HuH-7.5 (cell line): ENCODE measurements around the gene FHDC1.

Experiments used
- DNase-seq: peaks from one replicate; pipeline ENCODE4 v3.0.0; 2011; ENCODE audit warnings: low spot score

The FHDC1 gene

DNA sequence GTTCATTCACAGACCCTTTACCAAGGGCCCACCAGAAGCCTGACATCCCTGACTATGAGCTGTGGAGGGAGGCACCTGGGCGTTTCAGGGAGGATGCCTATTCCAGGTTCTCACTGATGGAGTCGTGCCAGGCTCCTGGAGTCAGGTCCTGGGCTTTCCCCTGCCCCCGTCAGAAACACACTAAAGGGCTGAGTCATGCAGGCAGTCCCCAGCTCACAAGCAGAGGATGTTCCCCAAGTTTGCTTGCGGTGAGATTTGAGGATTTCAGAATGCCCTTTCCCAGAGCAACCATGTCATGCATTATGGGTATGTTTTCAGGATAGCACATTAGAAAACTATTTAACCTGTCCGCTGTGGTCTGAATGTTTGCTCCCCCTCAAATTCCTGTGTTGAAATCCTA is 45.2 kb downstream of the FHDC1 start:
- no peak for DNase-seq

DNA sequence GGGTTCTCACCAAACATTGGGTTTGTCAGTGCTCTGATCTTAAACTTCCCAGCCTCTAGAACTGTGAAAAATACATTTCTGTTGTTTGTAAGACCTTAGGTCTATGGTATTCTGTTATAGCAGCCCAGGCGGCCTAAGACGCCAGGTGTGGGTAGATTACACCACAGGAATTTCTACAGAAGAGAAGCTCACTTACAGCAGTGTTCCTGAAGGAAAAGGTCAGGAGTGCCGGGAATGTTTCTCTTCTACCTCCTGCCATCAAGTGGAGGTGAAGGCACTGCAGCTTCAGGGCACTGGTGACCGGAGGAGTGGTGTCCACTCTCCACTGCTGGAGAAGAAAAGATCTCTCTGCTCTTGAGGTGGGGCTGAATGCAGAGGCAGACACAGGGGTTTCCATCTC is 45.7 kb downstream of the FHDC1 start:
- DNase-seq, result no peak

DNA sequence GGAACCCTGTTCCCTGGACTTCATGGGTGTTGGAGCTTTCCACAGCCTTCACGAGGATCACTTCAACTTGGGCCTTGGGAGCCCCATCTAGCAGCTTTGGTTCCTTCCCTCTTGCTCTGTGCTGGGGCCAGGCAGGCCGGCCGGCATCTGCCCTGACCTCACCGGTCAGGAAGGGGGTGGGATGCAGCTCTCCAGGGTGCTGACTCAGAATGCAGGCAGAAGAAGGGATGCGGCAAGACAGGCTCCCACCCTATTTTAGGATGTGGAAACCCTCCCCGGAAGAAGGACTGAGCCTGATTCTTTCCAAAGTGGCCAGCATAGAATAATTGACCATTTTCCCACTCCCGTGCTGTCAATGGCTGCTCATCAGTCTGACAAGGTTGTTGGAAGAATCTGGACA is 47.1 kb downstream of the FHDC1 start:
- DNase-seq, result no peak

DNA sequence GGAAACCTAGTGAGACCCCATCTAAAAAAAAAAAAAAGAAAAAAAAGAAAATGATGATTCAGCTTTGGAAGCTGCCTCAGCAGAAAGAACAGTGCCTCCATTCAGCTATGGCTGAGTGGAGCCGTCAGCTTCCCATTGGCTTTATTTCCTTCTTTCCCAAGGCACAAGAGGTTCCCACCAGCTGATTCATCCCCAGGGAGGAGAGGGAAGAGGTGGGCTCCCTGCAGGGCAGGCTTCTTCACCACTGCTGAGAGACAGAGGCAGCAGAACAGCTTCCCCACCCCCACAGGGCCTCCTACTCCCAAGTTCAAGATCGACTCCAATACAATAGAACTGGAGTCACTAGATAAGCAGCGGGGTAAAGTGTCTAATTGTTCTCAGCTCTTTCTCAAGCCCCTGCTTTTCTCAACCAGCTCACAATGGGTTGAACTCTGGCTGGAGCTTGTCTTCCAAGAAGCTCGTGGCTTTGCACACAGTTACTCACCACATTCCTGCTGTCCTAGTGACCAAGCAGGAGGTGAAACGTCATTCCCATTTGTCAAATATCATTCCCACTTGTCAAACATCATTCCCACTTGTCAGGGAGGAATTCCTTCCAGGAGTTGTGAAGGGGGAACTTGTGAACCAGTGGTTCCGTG is 47.8 kb downstream of the FHDC1 start:
- DNase-seq, result no peak

DNA sequence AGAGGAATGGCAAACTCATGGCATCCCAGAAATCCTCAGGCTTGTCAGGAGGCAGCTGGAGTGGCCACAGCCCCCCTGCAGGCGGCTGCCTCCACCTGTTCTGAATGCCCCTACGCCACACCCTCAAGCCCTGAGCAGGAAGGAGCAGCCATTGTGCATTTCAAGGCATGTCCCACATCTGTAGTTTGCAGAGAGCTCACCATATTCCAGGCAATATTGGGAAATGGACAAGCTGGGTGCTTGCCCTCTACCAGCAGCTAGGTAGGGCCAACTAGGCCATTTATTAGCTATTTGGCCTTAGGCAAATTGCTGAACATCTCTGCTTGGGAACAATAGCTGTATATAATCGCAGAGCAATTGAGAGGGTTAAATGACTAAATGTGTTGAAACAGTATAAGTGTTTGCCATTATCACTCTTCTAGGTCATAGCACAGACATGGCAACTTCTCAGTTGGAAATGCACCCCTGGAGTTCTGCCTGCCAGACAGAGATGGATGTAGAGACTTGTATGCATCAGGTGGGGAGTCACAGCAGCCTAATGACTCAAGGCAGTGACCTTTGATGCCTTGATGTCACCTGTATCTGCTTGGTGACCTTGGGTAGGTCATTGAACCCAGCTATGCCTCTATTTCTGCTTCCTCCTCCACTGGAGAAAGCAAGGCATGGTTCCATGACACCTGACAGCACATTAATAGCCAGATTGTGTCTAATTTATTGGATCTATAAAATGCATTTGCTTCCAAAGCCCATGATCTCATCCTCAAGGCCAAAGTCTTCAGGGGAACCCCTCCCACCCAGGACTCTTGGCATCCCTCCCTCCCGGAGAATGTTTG is 52.8 kb downstream of the FHDC1 start:
- DNase-seq, result no peak

DNA sequence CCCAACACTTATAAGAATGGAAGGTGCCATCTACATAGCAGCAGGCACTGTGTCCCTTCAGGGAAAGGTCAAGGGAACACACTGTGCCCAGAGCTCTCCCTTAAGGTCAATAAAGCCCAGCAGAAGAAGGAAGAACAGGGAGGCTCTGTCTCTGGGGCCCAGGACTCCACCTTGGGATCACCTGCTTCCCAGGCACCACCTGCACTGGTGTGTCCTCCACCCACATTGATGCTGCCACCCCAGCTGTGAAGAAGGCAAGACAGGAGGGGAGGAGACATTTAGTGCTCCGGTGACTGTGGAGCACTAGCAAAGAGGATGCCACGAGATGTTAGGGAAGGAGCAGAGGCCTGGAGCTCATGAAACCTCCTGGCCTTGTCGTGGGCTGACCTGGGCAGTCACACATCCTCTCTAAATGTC is 53.4 kb downstream of the FHDC1 start:
- DNase-seq, result no peak

DNA sequence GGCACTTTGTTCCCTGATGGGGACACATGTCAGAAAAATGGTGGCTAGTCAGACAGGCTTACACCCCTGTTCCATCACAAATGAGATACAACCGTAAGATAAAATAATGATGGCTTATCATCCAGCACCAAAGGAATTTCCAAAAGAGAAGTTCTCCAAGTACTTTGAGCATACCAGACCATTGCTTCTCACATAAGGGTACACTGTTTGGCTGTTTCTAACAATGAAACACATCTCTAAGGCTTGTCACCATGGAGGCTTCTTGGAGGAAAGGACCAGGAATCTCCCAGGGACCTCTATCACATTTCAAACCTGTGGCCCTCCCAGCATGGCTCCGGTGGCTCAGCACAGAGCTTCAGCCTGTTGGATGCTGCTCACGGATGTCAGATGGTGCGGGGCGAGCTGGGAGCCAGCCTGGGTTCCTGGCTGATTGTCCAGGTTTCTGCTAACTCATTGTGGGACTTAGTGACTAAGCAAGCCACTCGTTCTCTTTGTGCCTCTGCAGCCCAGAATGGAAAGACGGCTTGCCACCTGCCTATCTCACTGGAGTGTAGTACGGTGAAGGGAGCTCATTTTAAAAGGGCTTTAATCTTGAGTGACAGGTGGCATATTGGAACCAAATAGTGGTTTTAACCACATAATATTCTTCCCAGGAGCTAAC is 54.5 kb downstream of the FHDC1 start:
- DNase-seq, result no peak

DNA sequence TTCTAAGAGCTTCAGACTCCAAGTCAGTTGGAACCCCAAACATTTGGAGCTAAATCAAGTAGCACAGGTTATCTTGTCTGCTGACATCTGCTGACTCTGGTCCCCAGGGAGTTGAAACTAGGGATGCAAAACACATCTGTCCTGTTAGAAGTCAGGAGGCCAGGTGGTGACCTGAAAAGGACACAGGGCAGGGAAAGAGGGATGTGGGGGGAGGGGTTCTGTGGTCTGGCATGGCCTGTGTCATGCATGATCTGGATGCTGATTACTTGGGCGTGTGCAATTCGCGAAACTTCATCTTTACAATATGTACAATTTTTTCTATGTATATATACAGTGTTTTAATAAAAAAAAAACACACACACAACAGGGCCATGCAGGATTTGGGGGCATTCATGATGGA is 55.3 kb downstream of the FHDC1 start:
- DNase-seq, result no peak

DNA sequence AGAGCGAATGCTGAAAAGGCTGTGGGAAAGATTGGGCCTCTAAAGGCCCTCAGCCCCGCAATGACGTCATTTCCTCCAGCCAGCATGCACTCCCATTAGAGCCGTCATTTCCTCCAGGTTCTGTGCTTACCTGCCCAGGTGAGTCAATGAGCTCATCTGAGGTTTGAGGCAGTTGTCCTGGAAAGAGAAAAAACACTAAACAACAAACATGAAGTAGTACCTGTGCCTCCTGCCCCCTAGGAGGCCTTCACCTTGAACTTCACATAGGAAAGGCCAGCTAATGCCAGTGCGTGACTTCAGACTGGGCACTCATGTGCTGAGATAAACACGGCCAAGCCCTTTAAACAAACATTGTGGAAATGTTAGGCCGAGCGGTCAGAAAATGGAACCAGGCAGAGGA is 55.9 kb downstream of the FHDC1 start:
- no peak for DNase-seq

DNA sequence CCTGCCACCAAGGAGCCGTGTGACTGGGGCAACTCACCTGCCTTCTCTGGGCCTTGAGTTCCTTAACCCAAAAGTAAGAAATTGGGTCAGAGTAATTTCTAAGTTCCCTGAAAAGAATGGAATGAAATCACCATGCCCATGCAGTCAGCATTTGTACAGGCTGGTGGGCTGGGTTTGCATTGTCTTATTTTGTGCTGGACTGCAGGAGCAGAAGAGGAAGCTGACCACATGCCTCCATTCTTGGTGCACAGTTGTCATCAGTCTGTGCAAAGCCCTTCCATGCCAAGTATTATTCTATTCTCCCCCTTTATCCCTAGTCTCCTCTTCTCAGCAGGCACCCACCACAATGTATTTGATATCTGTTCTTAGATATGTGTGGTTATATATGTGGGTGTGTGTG is 56.3 kb downstream of the FHDC1 start:
- no peak for DNase-seq

DNA sequence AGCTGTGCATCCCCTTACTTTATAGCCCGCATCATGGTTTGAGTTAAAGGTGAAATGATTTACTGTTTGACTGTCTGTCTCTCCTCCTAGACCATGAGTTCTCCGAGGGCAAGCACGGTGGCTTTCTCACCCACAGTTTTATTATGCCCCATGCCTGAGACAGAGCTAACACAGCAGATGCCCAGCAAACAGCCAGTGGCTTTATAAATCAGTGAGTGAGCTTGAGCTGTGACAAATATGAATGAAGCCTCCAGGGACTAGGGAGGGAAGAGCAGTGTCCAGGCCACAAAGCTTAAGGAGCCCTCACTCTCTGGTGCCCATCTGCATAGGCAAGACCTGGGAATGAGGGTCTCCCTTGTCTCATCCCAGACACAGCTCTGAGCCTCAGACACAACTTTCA is 57.9 kb downstream of the FHDC1 start:
- no peak for DNase-seq

DNA sequence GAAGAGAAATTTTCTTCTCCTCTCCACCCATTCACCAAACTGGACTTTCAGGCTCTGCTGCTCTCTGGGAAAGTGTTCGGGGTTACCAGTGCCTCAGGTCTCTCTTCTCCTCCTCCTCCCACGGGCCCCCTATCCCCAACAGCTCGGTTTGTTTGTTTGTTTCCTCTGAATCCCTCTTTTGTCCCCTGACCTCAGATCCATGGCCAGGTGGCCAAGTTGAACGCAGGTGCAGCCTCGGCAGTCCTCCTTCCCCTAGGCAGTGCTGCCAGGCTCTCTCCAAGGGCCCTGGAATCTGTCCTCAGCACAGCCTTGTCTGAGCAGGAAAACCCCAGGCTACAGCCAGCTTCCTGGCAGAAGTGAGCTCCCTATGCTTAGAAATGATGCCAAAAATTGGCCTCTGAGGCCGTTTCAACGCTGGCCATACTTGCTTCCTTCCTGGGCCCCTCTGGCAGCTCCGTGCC is 60.0 kb downstream of the FHDC1 start:
- DNase-seq, result no peak

DNA sequence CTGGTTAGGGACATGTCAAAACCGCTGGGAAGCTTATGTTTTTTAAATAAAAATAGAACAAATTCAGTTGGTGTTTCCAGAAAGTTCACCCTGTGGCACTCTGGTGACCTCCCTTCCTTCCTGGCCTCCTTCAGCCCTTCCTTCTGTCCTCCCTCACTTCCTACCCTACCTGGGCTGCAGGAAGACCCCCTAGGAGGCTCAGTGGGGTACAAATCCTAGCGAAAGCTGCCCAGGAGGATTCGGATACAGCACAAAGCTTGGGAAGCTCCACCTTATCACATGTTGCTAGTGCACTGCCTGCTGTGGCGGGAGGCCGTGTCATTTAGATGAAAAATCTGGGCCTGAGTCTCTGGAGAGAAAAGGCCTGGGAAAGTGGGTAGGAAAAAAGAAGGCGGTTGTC is 60.5 kb downstream of the FHDC1 start:
- no peak for DNase-seq

DNA sequence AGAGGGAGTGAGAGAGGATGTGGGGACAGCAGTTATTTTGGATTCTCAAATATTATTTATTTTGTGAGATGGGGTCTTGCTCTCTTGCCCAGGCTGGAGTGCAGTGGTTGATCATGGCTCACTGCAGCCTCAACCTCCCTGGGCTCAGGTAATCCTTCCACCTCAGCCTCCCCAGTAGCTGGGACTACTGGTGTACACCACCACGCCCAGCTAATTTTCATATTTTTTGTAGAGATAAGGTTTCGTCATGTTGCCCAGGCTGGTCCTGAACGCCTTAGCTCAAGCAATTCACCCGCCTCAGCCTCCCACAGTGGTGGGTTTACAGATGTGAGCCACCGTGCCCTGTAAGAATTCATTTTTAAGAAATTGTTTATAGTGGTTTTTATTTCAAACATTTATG is 61.2 kb downstream of the FHDC1 start:
- DNase-seq, result no peak

DNA sequence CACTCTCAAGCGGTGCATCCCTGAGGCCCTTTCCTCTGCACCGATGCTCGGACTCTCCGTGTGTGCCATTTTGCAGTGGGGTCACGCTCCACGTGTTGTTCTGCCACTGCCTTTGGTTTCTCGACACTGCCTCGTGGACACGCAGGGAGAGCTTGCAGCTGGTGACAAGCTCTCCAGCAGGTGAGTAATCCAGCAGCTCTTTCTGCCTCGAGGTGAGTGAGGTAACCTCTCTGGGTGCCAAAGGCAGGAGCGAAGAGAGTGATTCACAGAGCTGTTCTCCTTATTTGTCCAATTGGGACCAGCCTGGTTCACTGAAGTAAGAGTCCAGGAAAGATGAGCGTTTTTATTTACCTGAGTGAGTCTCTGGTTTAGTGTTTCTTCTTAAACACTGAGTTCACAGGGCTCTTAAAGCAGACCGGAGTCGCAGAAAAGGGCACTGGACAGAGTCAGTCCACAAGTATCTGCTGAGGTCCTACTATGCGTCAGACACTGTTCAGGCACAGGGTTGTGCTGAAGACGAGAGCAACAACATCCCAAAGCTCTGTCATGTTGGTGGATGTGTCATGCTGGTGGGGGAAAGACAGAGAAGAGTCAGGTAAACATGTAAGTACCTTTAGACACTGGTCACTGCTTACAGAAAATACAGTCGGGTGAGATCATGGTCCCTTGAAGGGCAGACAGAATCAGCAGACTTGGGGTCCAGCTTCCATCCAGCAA is 61.8 kb downstream of the FHDC1 start:
- DNase-seq, result no peak

DNA sequence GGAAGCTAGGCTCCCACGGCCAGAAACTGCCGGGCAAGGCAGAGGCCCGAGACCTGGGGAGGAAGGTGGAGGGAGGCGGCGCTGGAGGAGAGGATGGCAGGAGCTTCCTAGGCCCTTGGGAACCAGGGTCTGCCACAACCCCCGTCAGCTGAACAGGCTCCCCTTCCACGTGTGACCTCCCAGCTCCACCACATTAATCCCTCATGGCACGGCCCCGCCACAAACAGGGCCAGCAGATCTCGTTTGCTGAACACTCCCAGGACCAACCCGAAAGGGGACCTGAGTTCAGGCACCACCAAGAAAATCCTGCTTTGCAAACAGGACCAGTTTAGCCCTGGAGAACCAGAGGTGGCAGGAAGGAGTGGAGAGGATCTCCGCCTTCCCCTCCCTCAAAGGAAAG is 62.7 kb downstream of the FHDC1 start:
- DNase-seq, result no peak

DNA sequence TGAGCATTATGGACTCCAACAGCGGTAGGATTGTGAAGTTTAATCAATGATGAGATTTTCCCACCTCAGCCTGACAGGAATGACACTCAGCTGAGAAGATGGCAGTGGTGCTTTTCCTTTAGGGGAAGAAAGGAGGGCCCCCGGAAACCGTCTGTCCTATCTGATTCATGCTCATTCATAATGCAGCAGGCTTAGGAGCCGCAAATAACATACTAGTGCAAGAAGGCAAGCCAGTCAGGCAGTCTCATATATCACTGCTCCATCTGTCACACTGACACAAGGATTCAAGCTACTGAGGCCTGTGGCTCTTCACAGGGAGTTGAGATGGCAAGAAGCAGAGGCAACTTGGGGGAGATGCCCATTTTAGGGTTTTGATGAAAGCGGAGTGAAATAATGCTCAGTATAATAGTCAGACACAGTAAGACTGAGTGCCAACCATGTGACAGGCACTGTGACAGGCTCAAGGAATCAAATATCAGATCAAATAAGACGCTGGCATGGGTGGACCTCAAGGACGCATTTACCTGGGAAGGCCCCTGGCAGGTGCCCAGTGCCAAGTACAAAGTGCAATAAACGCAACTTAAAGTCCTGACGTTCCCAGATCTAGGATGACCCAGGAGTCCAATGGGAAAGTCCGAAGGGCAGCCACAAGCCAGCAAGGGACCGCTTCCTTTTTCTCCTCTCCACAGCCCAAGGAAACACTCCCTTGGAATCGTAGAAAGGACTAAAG is 63.4 kb downstream of the FHDC1 start:
- DNase-seq, result no peak

DNA sequence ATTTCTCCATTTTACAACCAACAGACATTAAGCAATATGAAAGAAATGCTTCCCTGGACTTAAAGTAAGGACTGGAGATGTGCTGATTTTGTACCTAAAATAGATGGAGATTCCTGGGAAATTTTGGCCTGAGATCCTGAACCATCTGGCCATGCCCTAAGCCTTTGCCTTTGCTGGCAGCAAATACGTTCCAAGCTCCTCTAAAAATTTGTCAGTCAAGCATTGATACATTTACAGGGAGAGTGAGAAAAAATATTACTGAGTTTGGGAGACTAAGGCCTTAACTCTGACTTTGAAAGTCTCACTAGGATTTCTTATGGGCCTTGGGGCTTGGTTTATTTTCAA is 63.9 kb downstream of the FHDC1 start:
- DNase-seq, result no peak

DNA sequence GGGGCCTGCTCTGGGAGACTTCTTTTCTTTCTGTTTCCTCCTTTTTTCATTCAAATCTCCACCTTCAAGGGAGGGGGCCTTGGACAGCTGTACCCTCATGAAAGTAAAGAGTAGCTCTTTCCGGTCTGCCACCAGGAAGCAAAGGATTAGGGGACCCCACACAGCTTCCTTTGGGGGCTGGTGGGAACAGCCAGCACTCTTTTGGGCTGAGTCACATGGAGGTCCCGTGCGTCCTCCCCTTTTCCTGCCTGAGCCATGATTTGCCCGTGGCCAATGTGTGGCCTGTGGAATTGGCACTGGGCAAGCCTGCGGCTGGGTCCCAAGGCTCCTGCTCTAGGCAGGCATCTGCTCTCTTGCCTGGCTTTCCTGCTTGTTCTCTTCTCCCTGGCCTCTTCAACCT is 65.5 kb downstream of the FHDC1 start:
- no peak for DNase-seq

DNA sequence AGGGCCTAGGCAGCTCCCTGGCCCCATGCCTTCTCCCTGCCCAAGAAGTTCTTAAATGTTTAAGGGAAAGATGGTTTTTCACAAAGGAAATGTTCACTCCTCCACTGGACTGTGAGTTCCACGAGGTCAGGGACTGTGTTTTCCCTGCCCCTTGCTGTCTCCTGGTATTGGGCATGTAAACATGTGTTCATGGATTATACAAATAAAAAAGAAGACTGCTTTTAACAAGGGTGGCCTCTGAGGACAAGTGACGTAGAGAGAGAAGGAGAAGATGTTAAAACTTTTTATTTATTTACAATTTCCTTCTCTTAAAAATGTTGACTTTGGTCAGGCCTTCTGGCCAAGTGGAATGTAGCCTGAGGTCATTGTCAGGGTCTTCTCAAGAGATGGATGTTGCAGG is 66.0 kb downstream of the FHDC1 start:
- DNase-seq, result no peak

DNA sequence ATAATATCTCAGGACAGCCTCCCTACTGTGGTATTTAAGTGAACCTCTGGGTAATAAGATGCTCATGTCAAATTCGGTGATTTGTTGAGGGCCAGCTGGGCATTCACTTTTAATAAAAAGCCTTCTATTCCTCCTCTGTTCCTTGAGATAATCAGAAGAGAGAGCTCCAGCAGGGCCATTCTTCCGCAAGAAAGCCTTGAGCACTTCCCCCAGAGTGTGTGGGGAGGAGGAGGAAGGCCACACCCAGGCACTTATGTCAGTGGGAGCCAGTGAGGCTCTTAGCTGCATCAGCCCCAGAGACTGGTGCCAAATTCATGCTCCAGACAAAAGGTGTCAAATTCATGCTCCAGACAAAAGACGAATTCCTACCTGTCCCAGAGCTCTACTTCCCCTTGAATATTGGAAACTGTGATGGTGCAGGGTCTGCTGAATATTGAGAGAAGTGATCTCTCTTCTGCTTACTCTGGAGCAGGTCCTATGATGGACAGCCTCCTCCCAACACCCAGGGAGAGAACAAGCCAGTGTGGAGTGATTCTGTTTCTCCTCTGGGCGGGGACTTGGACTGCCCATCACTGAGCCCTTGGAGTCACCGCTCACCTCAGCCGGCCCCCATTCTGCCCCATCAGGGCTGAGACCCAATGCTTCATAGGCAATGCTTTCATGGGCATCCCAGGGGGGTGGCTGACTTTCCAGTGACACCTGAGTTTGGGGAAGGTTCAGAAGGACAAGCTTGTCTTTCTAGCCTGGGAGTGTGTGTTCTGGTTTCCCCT is 68.1 kb downstream of the FHDC1 start:
- no peak for DNase-seq
